Bone marrow (tissue), 2 donors: Measurements from ENCODE around the gene BLM.
"Not testable (repeated sequence)": the region's sequence is repeated elsewhere in the genome, so short reads cannot be mapped to it uniquely, and the experiment has no call there.

Source experiments
- DNase-seq, 2 donors: peaks; one replicate each; lab custom pipeline; 2025; lab: John Stamatoyannopoulos, UW

The BLM gene

GRCh38 chr15:90740545-90740944 lies 23.4 kb downstream of the BLM start:
- not testable (repeated sequence) for DNase-seq

GRCh38 chr15:90742087-90742486 lies 24.9 kb downstream of the BLM start:
- DNase-seq = no peak

GRCh38 chr15:90743407-90743806 lies 26.3 kb downstream of the BLM start:
- no peak for DNase-seq

DNA sequence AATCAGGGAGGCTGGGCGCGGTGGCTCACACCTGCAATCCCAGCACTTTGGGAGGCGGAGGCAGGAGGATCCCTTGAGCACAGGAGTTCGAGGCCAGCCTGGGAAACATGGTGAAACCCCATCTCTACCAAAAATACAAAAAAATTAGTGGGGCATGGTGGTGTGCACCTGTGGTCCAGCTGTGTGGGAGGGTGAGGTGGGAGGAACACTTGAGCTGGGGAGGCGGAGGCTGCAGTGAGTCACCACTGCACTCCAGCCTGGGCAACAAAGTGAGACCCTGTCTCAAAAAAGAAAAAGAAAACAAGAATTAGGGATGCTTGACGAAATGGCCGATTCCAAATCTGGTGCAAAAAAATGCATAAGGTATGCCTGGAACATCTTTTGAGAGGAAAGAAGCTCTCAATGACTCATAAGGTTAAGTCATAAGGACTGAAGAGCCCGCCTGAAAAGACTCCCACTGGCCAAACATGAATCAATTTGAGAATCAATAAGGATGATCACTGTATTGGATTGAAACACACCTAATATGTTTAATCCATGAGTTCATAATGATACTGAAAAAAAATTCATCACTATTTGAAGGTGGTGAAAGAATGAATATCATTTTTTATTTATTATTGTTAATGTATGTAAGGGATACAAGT lies 27.7 kb downstream of the BLM start:
- DNase-seq = no peak

- no peak for DNase-seq
Measured at GRCh38 chr15:90749754-90750153, 32.6 kb downstream of the BLM start.

DNA sequence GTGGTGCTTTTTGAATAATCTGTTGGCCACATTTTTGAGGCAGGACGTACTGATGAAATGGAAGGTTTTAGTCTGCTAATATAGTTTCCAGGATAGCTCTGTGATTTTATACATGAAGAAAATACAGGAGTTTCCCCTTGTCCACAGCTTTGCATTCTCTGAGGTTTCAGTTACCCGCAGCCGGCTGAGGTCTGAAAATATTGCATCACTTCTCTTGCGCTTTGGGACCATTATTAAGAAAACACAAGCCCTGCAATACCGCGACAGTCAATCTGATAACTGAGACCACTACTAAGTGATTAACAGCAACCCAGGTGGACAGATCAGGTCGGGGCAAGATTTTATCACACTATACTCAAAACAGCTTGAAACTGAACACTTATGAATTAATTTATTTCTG lies 33.0 kb downstream of the BLM start:
- no peak for DNase-seq

GRCh38 chr15:90751300-90751825 lies 34.2 kb downstream of the BLM start:
- no peak for DNase-seq

- DNase-seq = no peak
Measured at GRCh38 chr15:90756916-90757315, 39.8 kb downstream of the BLM start.

GRCh38 chr15:90757461-90757860 lies 40.3 kb downstream of the BLM start:
- no peak for DNase-seq

GRCh38 chr15:90760661-90761232 lies 43.6 kb downstream of the BLM start:
- DNase-seq = no peak

- DNase-seq = no peak
Measured at GRCh38 chr15:90761629-90762028, 44.5 kb downstream of the BLM start.

DNA sequence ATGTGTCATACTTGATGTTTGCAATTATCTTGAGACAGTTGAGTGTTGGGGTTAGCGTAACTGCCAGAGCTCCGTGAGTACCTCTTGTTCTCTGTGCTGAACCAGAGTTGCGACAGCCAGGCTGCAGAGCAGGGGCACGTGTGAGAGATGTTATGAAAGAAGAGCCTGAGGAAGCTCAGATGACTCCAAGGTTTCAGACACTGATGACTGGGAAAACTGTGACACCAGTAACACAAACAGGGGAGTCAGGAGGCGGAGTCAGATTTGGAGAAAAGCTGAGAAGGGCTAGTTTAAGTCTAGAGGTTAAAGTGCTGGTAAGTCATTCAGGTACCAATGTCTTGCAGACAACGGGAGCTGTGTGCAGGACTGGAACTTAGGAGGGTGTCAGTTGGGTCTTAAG lies 45.0 kb downstream of the BLM start:
- DNase-seq = peak in 1 of 2 donors; percentile 27

- no peak for DNase-seq
Measured at GRCh38 chr15:90763366-90764099, 46.4 kb downstream of the BLM start.

- no peak for DNase-seq
Measured at GRCh38 chr15:90765531-90765930, 48.4 kb downstream of the BLM start.

DNA sequence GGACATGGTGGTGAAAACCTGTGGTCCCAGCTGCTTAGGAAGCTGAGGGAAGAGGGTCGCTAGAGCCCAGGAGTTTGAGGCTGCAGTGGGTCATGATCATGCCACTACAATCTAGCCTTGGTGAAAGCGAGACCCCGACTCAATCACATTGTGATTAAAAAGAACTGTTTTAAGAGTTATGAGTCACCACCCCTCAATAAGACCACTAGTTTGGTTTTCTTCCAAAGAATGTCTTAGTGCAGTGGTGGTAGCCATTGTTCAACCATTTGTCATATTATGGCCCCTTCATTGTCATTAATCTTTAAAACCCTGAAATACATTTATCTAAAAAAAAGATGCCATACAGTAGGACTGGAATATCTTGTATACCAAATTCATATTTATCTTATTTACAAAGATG lies 48.8 kb downstream of the BLM start:
- no peak for DNase-seq

DNA sequence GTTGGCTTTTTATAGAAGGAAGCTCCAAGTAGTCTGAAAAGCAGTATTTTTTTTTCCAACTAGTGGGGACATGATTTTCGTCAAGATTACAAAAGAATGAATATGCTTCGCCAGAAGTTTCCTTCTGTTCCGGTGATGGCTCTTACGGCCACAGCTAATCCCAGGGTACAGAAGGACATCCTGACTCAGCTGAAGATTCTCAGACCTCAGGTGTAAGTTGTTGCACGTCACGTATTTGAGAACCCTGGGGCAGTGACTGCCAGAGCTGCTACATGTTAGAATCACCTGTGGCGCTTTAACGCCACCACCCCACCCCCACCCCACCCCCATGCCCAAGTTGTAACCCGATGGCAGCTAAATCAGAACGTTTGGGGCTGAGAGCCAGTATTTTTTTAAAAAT lies 52.2 kb downstream of the BLM start:
- no peak for DNase-seq

DNA sequence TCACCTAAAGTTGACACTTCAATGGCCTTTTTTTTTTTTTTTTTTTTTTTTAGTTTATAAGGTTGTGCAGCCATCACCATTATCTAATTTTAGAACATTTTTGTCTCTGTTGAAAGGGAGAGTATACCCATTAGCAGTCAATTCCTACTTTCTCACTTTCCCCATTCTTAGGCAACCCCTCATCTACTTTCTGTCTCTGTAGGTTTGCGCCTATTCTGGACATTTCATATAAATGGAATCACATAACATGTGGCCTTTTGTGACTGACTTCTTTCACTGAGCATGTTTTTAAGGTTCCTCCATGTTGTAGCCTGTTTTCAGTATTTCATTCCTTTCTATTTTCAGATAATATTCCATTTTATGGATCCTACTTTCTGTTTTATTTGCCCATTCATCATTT lies 56.3 kb downstream of the BLM start:
- no peak for DNase-seq

GRCh38 chr15:90774731-90775514 lies 57.8 kb downstream of the BLM start:
- no peak for DNase-seq

DNA sequence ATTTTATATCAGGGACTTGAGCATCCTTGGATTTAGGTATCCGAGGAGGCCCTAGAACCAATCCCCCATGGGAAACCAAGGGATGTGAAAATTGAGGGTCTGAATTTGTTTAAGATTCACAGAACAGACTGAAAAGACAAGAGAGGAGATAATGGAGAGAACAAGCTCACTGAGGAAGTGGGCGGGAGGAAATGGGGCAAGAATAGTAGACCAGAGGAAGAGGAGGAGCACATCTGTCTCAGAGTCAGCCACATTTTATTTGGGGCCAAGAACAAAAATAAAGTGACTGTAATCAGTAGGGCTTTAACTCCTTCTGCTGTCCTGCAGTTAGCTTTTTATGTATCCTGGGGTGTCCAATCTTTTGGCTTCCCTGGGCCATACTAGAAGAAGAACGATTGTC lies 63.8 kb downstream of the BLM start:
- DNase-seq = peak in 1 of 2 donors; percentile 49

DNA sequence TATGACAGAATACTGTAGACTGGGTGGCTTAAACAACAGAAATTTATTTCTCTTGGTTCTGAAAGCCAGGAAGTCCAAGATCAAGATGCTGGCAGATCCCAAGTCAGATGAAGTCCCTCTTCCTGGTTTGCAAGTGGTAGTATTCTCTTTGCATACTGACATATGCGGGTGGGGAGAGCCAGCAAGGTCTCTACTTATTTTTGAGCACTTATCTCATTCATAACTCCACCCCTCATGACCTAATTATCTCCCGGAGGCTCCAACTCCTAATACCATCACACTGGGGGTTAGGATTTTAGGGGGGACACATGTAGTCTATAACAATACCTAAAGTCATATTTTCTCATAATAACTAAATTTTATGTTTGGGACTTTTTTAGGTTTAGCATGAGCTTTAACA lies 65.3 kb downstream of the BLM start:
- no peak for DNase-seq

DNA sequence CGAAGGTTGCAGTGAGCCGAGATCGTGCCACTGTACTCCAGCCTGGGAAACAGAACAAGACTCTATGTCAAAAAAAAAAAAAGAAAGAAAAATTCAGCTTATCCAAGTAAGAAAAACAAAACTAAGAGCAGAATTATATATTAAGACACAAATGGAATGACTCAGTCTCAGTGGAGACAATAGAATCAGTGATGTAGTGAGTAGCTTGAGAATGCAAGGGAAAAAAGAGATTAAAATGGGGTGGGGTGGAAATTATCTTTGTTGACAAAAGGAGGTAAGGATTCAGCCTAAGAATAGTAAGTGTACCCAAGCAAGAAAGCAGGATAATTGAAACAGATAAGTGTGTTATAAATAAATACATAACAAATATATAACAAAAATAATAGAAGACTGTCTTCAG lies 70.7 kb downstream of the BLM start:
- DNase-seq = no peak

GRCh38 chr15:90789462-90789861 lies 72.3 kb downstream of the BLM start:
- DNase-seq = no peak
